Activated CD8-positive, alpha-beta memory T cell treated with anti-CD3 and anti-CD28 coated beads, Interleukin-2, amount 50 U/mL, for 48 hours (primary cell): ENCODE measurements around the gene CCND3.

Source experiments
- DNase-seq: peaks from one replicate; pipeline ENCODE4 v3.0.0-alpha.2; 2020

Gene CCND3

GRCh38 chr6:41941280-41942066 is at the start of gene CCND3:
Gene CCND3, minus strand, starts transcription at chr6:41941808. Its CDS starts 159 bp downstream, at chr6:41941649.
- DNase-seq = peak; percentile 95

GRCh38 chr6:41986339-41986738 is 44.7 kb upstream of the CCND3 start:
- no peak for DNase-seq

- no peak for DNase-seq
These were observed 43.0 kb upstream of the CCND3 start for GRCh38 chr6:41984623-41985022.

GRCh38 chr6:41976794-41977484 is 35.3 kb upstream of the CCND3 start:
- peak; percentile 59 for DNase-seq

- DNase-seq = peak; percentile 56
These were observed 33.7 kb upstream of the CCND3 start for GRCh38 chr6:41975276-41975675.

- DNase-seq = peak; percentile 48
These were observed 32.7 kb upstream of the CCND3 start for GRCh38 chr6:41974281-41974825.

GRCh38 chr6:41972826-41973225 is 31.2 kb upstream of the CCND3 start:
- DNase-seq = no peak

- DNase-seq = peak; percentile 75
These were observed 28.8 kb upstream of the CCND3 start for GRCh38 chr6:41970436-41970846.

- peak; percentile 50 for DNase-seq
These were observed 26.0 kb upstream of the CCND3 start for GRCh38 chr6:41967312-41968287.

GRCh38 chr6:41966961-41967311 is 25.3 kb upstream of the CCND3 start:
- DNase-seq = peak; percentile 43

GRCh38 chr6:41966214-41966920 is 24.8 kb upstream of the CCND3 start:
- peak; percentile 30 for DNase-seq

- peak; percentile 44 for DNase-seq
These were observed 24.0 kb upstream of the CCND3 start for GRCh38 chr6:41965429-41966213.

- peak; percentile 60 for DNase-seq
These were observed 22.7 kb upstream of the CCND3 start for GRCh38 chr6:41964201-41964887.

GRCh38 chr6:41963371-41963770 is 21.8 kb upstream of the CCND3 start:
- DNase-seq = peak; percentile 52

- no peak for DNase-seq
These were observed 18.4 kb upstream of the CCND3 start for GRCh38 chr6:41960028-41960427.

- no peak for DNase-seq
These were observed 16.6 kb upstream of the CCND3 start for GRCh38 chr6:41958022-41958856.

- DNase-seq = no peak
These were observed 15.5 kb upstream of the CCND3 start for GRCh38 chr6:41957117-41957516.

- no peak for DNase-seq
These were observed 13.8 kb upstream of the CCND3 start for GRCh38 chr6:41955412-41955811.

GRCh38 chr6:41954668-41955067 is 13.1 kb upstream of the CCND3 start:
- no peak for DNase-seq
